Neural cell (in vitro differentiated cells): Measurements from ENCODE around the gene HBQ1. TPM values are rescaled to one million over a fixed set of nuclear protein-coding genes. Genes with fewer than 3 reads are reported as not detected.

Experiments
- H2AFZ ChIP-seq: fragments of 200-600, 300-800 bp; sonication (generic), shearing (Covaris generic); 2 replicates; pipeline ENCODE4 v1.6.0; 2014; ENCODE audit warnings: low read depth, mild to moderate bottlenecking, antibody characterized with exemption, low read length, moderate library complexity
- H3F3A ChIP-seq: fragments of 200-600 bp; shearing (Covaris generic); 2 replicates; pipeline ENCODE4 v1.6.1; 2016; ENCODE audit warnings: mild to moderate bottlenecking, moderate library complexity, mixed read lengths, antibody characterized with exemption, low read length; ENCODE audit not compliant: insufficient read depth, poor library complexity, severe bottlenecking
- H3K27ac ChIP-seq: fragments of 200-600, 300-800 bp; sonication (generic), shearing (Covaris generic); 2 replicates; pipeline ENCODE4 v1.5.1; 2014; ENCODE audit warnings: mild to moderate bottlenecking, low read length, moderate library complexity
- H3K27me3 ChIP-seq: fragments of 300-800, 200-600 bp; sonication (generic), shearing (Covaris generic); 2 replicates; pipeline ENCODE4 v1.6.0; 2014; ENCODE audit warnings: mild to moderate bottlenecking, low read depth, low read length, moderate library complexity; ENCODE audit not compliant: insufficient read depth
- H3K36me3 ChIP-seq: fragments of 300-800, 200-600 bp; sonication (generic), shearing (Covaris generic); 2 replicates; pipeline ENCODE4 v1.5.1; 2014; ENCODE audit warnings: mild to moderate bottlenecking, antibody characterized with exemption, low read length, moderate library complexity; ENCODE audit not compliant: insufficient read depth
- H3K4me2 ChIP-seq: fragments of 300-800, 200-600 bp; sonication (generic), shearing (Covaris generic); 2 replicates; pipeline ENCODE4 v1.6.0; 2014; ENCODE audit warnings: mild to moderate bottlenecking, low read length
- H3K4me3 ChIP-seq: fragments of 300-800, 200-600 bp; sonication (generic), shearing (Covaris generic); 2 replicates; pipeline ENCODE4 v1.5.1; 2014; ENCODE audit warnings: mild to moderate bottlenecking, low read length, moderate library complexity
- H3K79me2 ChIP-seq: fragments of 200-600 bp; shearing (Covaris generic); replicated peaks from 2 replicates; pipeline ENCODE4 v1.6.0; 2014; ENCODE audit warnings: mild to moderate bottlenecking, low read length, moderate library complexity; ENCODE audit not compliant: insufficient read depth
- H3K9ac ChIP-seq: fragments of 300-800, 200-600 bp; sonication (generic), shearing (Covaris generic); 2 replicates; pipeline ENCODE4 v1.6.1; 2016; ENCODE audit warnings: mild to moderate bottlenecking, low read length, mixed read lengths
- H3K9me2 ChIP-seq: fragments of 200-600 bp; shearing (Covaris generic); 2 replicates; pipeline ENCODE4 v1.6.1; 2016; ENCODE audit warnings: mild to moderate bottlenecking, low read length, mixed read lengths; ENCODE audit not compliant: insufficient read depth
- H3K9me3 ChIP-seq: fragments of 200-600, 300-800 bp; sonication (generic), shearing (Covaris generic); 2 replicates; pipeline ENCODE4 v1.6.1; 2016; ENCODE audit warnings: mild to moderate bottlenecking, mixed run types, low read length, moderate library complexity, mixed read lengths
- H4K20me1 ChIP-seq: fragments of 200-600 bp; shearing (Covaris generic); 2 replicates; pipeline ENCODE4 v1.6.1; 2016; ENCODE audit warnings: mild to moderate bottlenecking, mixed run types; ENCODE audit not compliant: insufficient read depth
- EP300 ChIP-seq: fragments of 450-650 bp; conservative IDR thresholded peaks from 2 replicates; pipeline ENCODE4 v1.6.1; 2014; ENCODE audit warnings: antibody characterized with exemption, mild to moderate bottlenecking, moderate library complexity; ENCODE audit not compliant: poor library complexity, severe bottlenecking
- EZH2 ChIP-seq: fragments of 200-600, 300-800 bp; shearing (Covaris generic), sonication (generic); IDR thresholded peaks from 2 replicates; pipeline ENCODE4 v1.6.1; 2014; ENCODE audit warnings: antibody characterized with exemption, low read length, borderline replicate concordance, mild to moderate bottlenecking; ENCODE audit not compliant: insufficient read depth, poor library complexity, severe bottlenecking
- MXI1 ChIP-seq: fragments of 450-650 bp; conservative IDR thresholded peaks from 2 replicates; pipeline ENCODE4 v1.6.1; 2014; ENCODE audit warnings: antibody characterized with exemption, mild to moderate bottlenecking; ENCODE audit not compliant: poor library complexity, severe bottlenecking
- POLR2AphosphoS5 ChIP-seq: IDR thresholded peaks from 2 replicates; pipeline ENCODE4 v1.6.1; 2012
- RAD21 ChIP-seq: fragments of 450-650 bp; conservative IDR thresholded peaks from 2 replicates; pipeline ENCODE4 v1.6.1; 2014; ENCODE audit warnings: antibody characterized with exemption, mild to moderate bottlenecking, moderate library complexity
- SMC3 ChIP-seq: fragments of 450-650 bp; conservative IDR thresholded peaks from 2 replicates; pipeline ENCODE4 v1.6.1; 2014; ENCODE audit warnings: antibody characterized with exemption, mild to moderate bottlenecking, moderate library complexity; ENCODE audit not compliant: poor library complexity
- TAF1 ChIP-seq: IDR thresholded peaks from 2 replicates; pipeline ENCODE4 v1.6.1; 2012; ENCODE audit warnings: low read depth
- polyA plus RNA-seq: library from polyadenylated mRNA; depleted of rRNA; stranded (reverse); fragments of >200 nt; gene quantifications from 2 replicates; pipeline ENCODE4 v1.2.3, GENCODE V29; 2014
- TF ChIP-seq, protein P1 (sequence below): fragments of 450-650 bp; IDR thresholded peaks from 2 replicates; pipeline ENCODE4 v1.5.1; 2014; ENCODE audit warnings: antibody characterized with exemption, mild to moderate bottlenecking, moderate library complexity; ENCODE audit not compliant: poor library complexity, severe bottlenecking
- TF ChIP-seq, protein P2 (sequence below): IDR thresholded peaks from 2 replicates; pipeline ENCODE4 v1.6.1; 2012; ENCODE audit warnings: borderline replicate concordance

Gene HBQ1
- polyA plus RNA-seq, 1 donor from 2014 or later: 4.5 TPM

DNA sequence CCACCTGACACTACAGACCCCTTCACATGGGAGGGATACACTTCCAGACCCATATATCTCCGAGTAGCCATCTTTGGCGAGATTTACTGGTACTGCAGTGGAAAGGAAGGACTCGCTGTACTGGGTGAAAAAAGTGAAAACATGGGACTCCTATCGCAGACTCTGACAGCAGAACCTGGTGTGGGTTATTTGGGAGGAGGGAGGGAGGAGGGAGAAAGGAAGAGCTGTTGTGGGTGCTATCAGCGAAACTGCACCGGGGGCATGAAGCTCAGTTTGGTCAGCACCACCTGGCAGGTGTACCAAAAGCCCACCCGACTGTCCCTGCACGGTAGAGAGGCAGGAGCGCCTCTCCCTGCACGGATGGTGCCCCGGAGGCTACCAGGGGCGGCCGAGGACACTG lies 5.0 kb downstream of the HBQ1 start:
- H3K4me2 ChIP-seq: no peak overlapping the region
- no peak overlapping the region for H3K4me3 ChIP-seq
- peaks cover 4% of the 10 kb centered on the region for H3K36me3 ChIP-seq
- TF ChIP-seq EZH2: no peak
- no peak for TF ChIP-seq POLR2AphosphoS5
- TF ChIP-seq TAF1: no peak
- no peak for TF ChIP-seq SMC3
- no peak for TF ChIP-seq EP300
- TF ChIP-seq, protein P1, sequence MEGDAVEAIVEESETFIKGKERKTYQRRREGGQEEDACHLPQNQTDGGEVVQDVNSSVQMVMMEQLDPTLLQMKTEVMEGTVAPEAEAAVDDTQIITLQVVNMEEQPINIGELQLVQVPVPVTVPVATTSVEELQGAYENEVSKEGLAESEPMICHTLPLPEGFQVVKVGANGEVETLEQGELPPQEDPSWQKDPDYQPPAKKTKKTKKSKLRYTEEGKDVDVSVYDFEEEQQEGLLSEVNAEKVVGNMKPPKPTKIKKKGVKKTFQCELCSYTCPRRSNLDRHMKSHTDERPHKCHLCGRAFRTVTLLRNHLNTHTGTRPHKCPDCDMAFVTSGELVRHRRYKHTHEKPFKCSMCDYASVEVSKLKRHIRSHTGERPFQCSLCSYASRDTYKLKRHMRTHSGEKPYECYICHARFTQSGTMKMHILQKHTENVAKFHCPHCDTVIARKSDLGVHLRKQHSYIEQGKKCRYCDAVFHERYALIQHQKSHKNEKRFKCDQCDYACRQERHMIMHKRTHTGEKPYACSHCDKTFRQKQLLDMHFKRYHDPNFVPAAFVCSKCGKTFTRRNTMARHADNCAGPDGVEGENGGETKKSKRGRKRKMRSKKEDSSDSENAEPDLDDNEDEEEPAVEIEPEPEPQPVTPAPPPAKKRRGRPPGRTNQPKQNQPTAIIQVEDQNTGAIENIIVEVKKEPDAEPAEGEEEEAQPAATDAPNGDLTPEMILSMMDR: no peak
- no peak for TF ChIP-seq MXI1
- TF ChIP-seq RAD21: no peak
- H3F3A ChIP-seq: no peaks in the 10 kb centered on the region
- peaks cover 11% of the 10 kb centered on the region for H3K27me3 ChIP-seq
- no peaks in the 10 kb centered on the region for H3K9me3 ChIP-seq
- H2AFZ ChIP-seq: no peak overlapping the region
- no peak overlapping the region for H3K27ac ChIP-seq
- no peak overlapping the region for H3K9ac ChIP-seq
- H3K9me2 ChIP-seq: no peaks in the 10 kb centered on the region
- H3K79me2 ChIP-seq: no peaks in the 10 kb centered on the region
- H4K20me1 ChIP-seq: no peaks in the 10 kb centered on the region

DNA sequence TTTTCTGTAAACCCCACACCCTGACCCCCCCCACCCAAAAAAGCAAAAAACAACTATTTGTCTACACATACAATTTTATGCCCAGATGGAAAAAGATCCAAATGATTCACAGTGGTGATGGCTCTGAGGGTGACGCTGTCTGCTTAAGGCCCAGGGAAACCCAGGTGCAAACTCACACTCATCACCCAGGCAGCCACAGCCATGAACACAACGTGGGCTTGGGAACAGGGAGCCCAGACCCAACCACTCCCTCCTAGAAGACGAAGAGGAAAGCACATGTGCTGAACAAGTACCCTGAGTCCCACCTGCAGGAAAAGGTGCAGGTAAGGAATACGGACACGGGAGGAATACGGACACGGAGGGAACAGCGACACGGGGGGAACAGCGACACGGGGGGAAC lies 5.4 kb downstream of the HBQ1 start:
- Histone ChIP-seq H3K27me3 (peaks cover 7% of the 10 kb centered on the region), H3K9me3 (no peaks in the 10 kb centered on the region), H3K79me2 (no peaks in the 10 kb centered on the region), H3K4me3 (no peak overlapping the region), H3K9ac (no peak overlapping the region), H4K20me1 (no peaks in the 10 kb centered on the region), H3K9me2 (no peaks in the 10 kb centered on the region), H3F3A (no peaks in the 10 kb centered on the region), H3K4me2 (no peak overlapping the region), H2AFZ (no peak overlapping the region), H3K27ac (no peak overlapping the region), H3K36me3 (peaks cover 4% of the 10 kb centered on the region)
- TF ChIP-seq EP300 (no peak), POLR2AphosphoS5 (no peak), TAF1 (no peak), MXI1 (no peak), RAD21 (no peak), SMC3 (no peak), EZH2 (no peak)
- TF ChIP-seq, protein P1: no peak
- TF ChIP-seq, protein P2, sequence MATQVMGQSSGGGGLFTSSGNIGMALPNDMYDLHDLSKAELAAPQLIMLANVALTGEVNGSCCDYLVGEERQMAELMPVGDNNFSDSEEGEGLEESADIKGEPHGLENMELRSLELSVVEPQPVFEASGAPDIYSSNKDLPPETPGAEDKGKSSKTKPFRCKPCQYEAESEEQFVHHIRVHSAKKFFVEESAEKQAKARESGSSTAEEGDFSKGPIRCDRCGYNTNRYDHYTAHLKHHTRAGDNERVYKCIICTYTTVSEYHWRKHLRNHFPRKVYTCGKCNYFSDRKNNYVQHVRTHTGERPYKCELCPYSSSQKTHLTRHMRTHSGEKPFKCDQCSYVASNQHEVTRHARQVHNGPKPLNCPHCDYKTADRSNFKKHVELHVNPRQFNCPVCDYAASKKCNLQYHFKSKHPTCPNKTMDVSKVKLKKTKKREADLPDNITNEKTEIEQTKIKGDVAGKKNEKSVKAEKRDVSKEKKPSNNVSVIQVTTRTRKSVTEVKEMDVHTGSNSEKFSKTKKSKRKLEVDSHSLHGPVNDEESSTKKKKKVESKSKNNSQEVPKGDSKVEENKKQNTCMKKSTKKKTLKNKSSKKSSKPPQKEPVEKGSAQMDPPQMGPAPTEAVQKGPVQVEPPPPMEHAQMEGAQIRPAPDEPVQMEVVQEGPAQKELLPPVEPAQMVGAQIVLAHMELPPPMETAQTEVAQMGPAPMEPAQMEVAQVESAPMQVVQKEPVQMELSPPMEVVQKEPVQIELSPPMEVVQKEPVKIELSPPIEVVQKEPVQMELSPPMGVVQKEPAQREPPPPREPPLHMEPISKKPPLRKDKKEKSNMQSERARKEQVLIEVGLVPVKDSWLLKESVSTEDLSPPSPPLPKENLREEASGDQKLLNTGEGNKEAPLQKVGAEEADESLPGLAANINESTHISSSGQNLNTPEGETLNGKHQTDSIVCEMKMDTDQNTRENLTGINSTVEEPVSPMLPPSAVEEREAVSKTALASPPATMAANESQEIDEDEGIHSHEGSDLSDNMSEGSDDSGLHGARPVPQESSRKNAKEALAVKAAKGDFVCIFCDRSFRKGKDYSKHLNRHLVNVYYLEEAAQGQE: no peak
